GM23338 (cell line): ENCODE data around the gene GTF2H1. TPM values are rescaled to one million over a fixed set of nuclear protein-coding genes. Genes with fewer than 3 reads are reported as not detected.
"Not testable (repeated sequence)": the region's sequence is repeated elsewhere in the genome, so short reads cannot be mapped to it uniquely, and the experiment has no call there.

Experiments
- ATAC-seq: fragments of 200-7000 bp; cut with Tn5 transposase; 3 replicates; pipeline ENCODE4 v1.9.1; 2020
- DNase-seq: peaks from one replicate; pipeline ENCODE4 v3.0.0-alpha.2; 2015; ENCODE audit warnings: low spot score
- H2AFZ ChIP-seq: fragments of 200-600 bp; sonication (generic); 2 replicates; pipeline ENCODE4 v1.8.0; 2016; ENCODE audit warnings: antibody characterized with exemption, mild to moderate bottlenecking, moderate library complexity
- H3F3A ChIP-seq: fragments of 200-600 bp; sonication (generic); replicated peaks from 2 replicates; pipeline ENCODE4 v1.8.0; 2017; ENCODE audit warnings: antibody characterized with exemption, mixed run types, low read depth
- H3K27ac ChIP-seq: fragments of 200-600 bp; sonication (generic); 2 replicates; pipeline ENCODE4 v1.6.1; 2016; ENCODE audit warnings: low read depth
- H3K27me3 ChIP-seq: fragments of 200-600 bp; sonication (generic); 2 replicates; pipeline ENCODE4 v1.8.0; 2016; ENCODE audit warnings: mild to moderate bottlenecking, mixed run types, moderate library complexity; ENCODE audit not compliant: insufficient read depth
- H3K36me3 ChIP-seq: fragments of 200-600 bp; sonication (generic); 2 replicates; pipeline ENCODE4 v1.8.0; 2016; ENCODE audit warnings: mild to moderate bottlenecking; ENCODE audit not compliant: insufficient read depth
- H3K4me1 ChIP-seq: fragments of 200-600 bp; sonication (generic); 2 replicates; pipeline ENCODE4 v1.8.0; 2016; ENCODE audit warnings: mild to moderate bottlenecking, moderate library complexity; ENCODE audit not compliant: insufficient read depth
- H3K4me2 ChIP-seq: fragments of 200-600 bp; sonication (generic); 2 replicates; pipeline ENCODE4 v1.7.1; 2017; ENCODE audit warnings: mixed run types
- H3K4me3 ChIP-seq: fragments of 200-600 bp; sonication (generic); 2 replicates; pipeline ENCODE4 v1.6.1; 2016; ENCODE audit warnings: mixed run types
- H3K79me2 ChIP-seq: fragments of 200-600 bp; sonication (generic); replicated peaks from 2 replicates; pipeline ENCODE4 v1.8.0; 2017; ENCODE audit warnings: mild to moderate bottlenecking; ENCODE audit not compliant: insufficient read depth
- H3K9me2 ChIP-seq: fragments of 200-600 bp; sonication (generic); 2 replicates; pipeline ENCODE4 v1.8.0; 2017; ENCODE audit not compliant: insufficient read depth
- H4K20me1 ChIP-seq: fragments of 200-600 bp; sonication (generic); replicated peaks from 2 replicates; pipeline ENCODE4 v1.8.0; 2017; ENCODE audit warnings: mild to moderate bottlenecking; ENCODE audit not compliant: insufficient read depth
- H3K27ac Mint-ChIP-seq: 2 replicates; pipeline ENCODE4 v1.8.0; 2020; ENCODE audit warnings: inconsistent platforms, mild to moderate bottlenecking, moderate library complexity, mixed read lengths
- H3K27me3 Mint-ChIP-seq: 3 replicates; pipeline ENCODE4 v1.8.0; 2022; ENCODE audit warnings: low read depth, mild to moderate bottlenecking, moderate library complexity, mixed read lengths, inconsistent platforms; ENCODE audit not compliant: insufficient read depth, poor library complexity
- H3K36me3 Mint-ChIP-seq: 3 replicates; pipeline ENCODE4 v1.8.0; 2021; ENCODE audit warnings: low read depth, mild to moderate bottlenecking, inconsistent platforms, moderate library complexity, mixed read lengths
- H3K4me1 Mint-ChIP-seq: 3 replicates; pipeline ENCODE4 v1.8.0; 2020; ENCODE audit warnings: mild to moderate bottlenecking, inconsistent platforms, mixed read lengths
- H3K4me3 Mint-ChIP-seq: 3 replicates; pipeline ENCODE4 v1.8.0; 2021; ENCODE audit warnings: moderate library complexity, mild to moderate bottlenecking, inconsistent platforms, mixed read lengths
- H3K9me3 Mint-ChIP-seq: 3 replicates; pipeline ENCODE4 v1.8.0; 2020; ENCODE audit warnings: moderate library complexity, mild to moderate bottlenecking, inconsistent platforms, mixed read lengths
- CREB1 ChIP-seq: fragments of 250-450 bp; sonication (Bioruptor Pico); IDR thresholded peaks from 2 replicates; pipeline ENCODE4 v1.5.0; 2020; ENCODE audit warnings: low read depth, mild to moderate bottlenecking, moderate library complexity
- EZH2 ChIP-seq: fragments of 200-600 bp; sonication (generic); IDR thresholded peaks from one replicate; pipeline ENCODE4 v1.8.0; 2017; ENCODE audit warnings: antibody characterized with exemption, mild to moderate bottlenecking, low read depth; ENCODE audit not compliant: unreplicated experiment
- EZH2phosphoT487 ChIP-seq: fragments of 200-600 bp; sonication (generic); IDR thresholded peaks from one replicate; pipeline ENCODE4 v1.8.1; 2018; ENCODE audit warnings: antibody characterized with exemption; ENCODE audit not compliant: unreplicated experiment
- JUNB ChIP-seq: IDR thresholded peaks from one replicate; pipeline ENCODE4 v1.6.1; 2016; ENCODE audit warnings: antibody characterized with exemption; ENCODE audit not compliant: unreplicated experiment
- NANOG ChIP-seq: IDR thresholded peaks from 2 replicates; pipeline ENCODE4 v1.6.1; 2016; ENCODE audit warnings: antibody characterized with exemption, borderline replicate concordance
- STAT1 ChIP-seq: IDR thresholded peaks from one replicate; pipeline ENCODE4 v1.6.1; 2016; ENCODE audit warnings: antibody characterized with exemption; ENCODE audit not compliant: unreplicated experiment
- polyA plus RNA-seq: library from polyadenylated mRNA; unstranded; fragments of >200 nt; fragmentation: Nextera tagmentation; extraction: Ambion mirVana; gene quantifications from 2 replicates; pipeline ENCODE4 v1.2.1, GENCODE V29; 2016
- total RNA-seq: library from RNA; depleted of rRNA; stranded (reverse); fragments of >200 nt; shearing (Covaris generic); gene quantifications from 2 replicates; pipeline ENCODE4 v1.2.3, GENCODE V29; 2014
- TF ChIP-seq, protein P1 (sequence below): IDR thresholded peaks from one replicate; pipeline ENCODE4 v1.6.1; 2018; ENCODE audit warnings: antibody characterized with exemption; ENCODE audit not compliant: unreplicated experiment
- TF ChIP-seq, protein P2 (sequence below): IDR thresholded peaks from 2 replicates; pipeline ENCODE4 v1.6.1; 2016; ENCODE audit warnings: antibody characterized with exemption
- TF ChIP-seq, protein P3 (sequence below), 2 experiments: fragments of 200-600 bp in 1 of 2; sonication (generic) in 1 of 2; conservative IDR thresholded peaks; 2 replicates each; pipeline versions ENCODE4 v1.5.1 to v1.6.1; 2016 to 2017; ENCODE audit warnings: antibody characterized with exemption in 2 of 2, low read depth in 2 of 2, mild to moderate bottlenecking in 2 of 2, moderate library complexity in 1 of 2
- TF ChIP-seq, protein P4 (sequence below): fragments of 250-450 bp; sonication (Bioruptor Pico); IDR thresholded peaks from 2 replicates; pipeline ENCODE4 v1.5.0; 2020; ENCODE audit warnings: mild to moderate bottlenecking, moderate library complexity

GTF2H1 gene
- total and polyA plus RNA-seq, 2 experiments from 2014 or later = 16.5 to 43.6 TPM

DNA sequence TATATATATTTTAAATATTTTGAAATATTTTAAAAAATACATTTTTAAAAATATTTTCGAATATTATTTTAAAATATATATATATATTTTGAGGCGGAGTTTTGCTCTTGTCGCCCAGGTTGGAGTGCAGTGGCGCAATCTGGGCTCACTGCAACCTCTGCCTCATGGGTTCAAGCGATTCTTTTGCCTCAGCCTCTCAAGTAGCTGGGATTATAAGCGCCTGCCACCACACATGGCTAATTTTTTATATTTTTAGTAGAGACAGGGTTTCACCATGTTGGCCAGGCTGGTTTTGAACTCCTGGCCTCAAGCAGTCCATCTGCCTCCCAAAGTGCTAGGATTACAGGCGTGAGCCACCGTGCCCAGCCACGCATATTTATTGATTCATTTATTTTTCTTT lies 78.7 kb downstream of the GTF2H1 start:
- not testable (repeated sequence) for H3K4me3 ChIP-seq, H3K27me3 Mint-ChIP-seq, H3K4me1 ChIP-seq, ATAC-seq, H3K4me2 ChIP-seq, H3K9me2 ChIP-seq, H3K4me1 Mint-ChIP-seq, H3K9me3 Mint-ChIP-seq, DNase-seq, H3K4me3 Mint-ChIP-seq, H3K27me3 ChIP-seq, H3K27ac Mint-ChIP-seq, H3F3A ChIP-seq, H2AFZ ChIP-seq, H3K27ac ChIP-seq
- H3K79me2 ChIP-seq = peaks cover 20% of the 10 kb centered on the region
- peaks cover 18% of the 10 kb centered on the region for H4K20me1 ChIP-seq
- peaks cover 84% of the 10 kb centered on the region for H3K36me3 Mint-ChIP-seq
- H3K36me3 ChIP-seq = peaks cover 75% of the 10 kb centered on the region

DNA sequence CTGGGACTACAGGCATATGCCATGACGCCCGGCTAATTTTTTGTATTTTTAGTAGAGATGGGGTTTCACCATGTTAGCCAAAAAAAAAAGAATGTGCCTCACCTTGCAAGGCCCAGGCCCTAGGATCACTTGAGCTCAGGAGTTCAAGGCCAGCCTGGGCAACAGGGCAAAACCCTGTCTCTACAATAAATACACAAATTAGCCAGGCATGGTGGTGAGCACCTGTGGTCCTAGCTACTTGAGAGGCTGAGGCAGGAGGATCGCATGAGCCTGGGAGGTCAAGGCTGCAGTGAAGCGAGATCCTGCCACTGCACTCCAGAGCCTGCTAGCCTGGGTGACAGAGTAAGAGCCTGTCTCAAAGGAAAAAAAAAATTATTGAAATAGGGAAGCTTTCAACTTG lies 81.7 kb downstream of the GTF2H1 start:
- no peaks in the 10 kb centered on the region for H3K79me2 ChIP-seq
- H4K20me1 ChIP-seq = peaks cover 16% of the 10 kb centered on the region
- no peak overlapping the region for H3K27ac Mint-ChIP-seq
- TF ChIP-seq EZH2 = no peak
- no peak for TF ChIP-seq JUNB
- TF ChIP-seq, protein P1, sequence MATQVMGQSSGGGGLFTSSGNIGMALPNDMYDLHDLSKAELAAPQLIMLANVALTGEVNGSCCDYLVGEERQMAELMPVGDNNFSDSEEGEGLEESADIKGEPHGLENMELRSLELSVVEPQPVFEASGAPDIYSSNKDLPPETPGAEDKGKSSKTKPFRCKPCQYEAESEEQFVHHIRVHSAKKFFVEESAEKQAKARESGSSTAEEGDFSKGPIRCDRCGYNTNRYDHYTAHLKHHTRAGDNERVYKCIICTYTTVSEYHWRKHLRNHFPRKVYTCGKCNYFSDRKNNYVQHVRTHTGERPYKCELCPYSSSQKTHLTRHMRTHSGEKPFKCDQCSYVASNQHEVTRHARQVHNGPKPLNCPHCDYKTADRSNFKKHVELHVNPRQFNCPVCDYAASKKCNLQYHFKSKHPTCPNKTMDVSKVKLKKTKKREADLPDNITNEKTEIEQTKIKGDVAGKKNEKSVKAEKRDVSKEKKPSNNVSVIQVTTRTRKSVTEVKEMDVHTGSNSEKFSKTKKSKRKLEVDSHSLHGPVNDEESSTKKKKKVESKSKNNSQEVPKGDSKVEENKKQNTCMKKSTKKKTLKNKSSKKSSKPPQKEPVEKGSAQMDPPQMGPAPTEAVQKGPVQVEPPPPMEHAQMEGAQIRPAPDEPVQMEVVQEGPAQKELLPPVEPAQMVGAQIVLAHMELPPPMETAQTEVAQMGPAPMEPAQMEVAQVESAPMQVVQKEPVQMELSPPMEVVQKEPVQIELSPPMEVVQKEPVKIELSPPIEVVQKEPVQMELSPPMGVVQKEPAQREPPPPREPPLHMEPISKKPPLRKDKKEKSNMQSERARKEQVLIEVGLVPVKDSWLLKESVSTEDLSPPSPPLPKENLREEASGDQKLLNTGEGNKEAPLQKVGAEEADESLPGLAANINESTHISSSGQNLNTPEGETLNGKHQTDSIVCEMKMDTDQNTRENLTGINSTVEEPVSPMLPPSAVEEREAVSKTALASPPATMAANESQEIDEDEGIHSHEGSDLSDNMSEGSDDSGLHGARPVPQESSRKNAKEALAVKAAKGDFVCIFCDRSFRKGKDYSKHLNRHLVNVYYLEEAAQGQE = no peak
- TF ChIP-seq, protein P2, sequence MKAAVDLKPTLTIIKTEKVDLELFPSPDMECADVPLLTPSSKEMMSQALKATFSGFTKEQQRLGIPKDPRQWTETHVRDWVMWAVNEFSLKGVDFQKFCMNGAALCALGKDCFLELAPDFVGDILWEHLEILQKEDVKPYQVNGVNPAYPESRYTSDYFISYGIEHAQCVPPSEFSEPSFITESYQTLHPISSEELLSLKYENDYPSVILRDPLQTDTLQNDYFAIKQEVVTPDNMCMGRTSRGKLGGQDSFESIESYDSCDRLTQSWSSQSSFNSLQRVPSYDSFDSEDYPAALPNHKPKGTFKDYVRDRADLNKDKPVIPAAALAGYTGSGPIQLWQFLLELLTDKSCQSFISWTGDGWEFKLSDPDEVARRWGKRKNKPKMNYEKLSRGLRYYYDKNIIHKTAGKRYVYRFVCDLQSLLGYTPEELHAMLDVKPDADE = no peak
- TF ChIP-seq NANOG = no peak
- no peak for TF ChIP-seq STAT1
- TF ChIP-seq, protein P3, sequence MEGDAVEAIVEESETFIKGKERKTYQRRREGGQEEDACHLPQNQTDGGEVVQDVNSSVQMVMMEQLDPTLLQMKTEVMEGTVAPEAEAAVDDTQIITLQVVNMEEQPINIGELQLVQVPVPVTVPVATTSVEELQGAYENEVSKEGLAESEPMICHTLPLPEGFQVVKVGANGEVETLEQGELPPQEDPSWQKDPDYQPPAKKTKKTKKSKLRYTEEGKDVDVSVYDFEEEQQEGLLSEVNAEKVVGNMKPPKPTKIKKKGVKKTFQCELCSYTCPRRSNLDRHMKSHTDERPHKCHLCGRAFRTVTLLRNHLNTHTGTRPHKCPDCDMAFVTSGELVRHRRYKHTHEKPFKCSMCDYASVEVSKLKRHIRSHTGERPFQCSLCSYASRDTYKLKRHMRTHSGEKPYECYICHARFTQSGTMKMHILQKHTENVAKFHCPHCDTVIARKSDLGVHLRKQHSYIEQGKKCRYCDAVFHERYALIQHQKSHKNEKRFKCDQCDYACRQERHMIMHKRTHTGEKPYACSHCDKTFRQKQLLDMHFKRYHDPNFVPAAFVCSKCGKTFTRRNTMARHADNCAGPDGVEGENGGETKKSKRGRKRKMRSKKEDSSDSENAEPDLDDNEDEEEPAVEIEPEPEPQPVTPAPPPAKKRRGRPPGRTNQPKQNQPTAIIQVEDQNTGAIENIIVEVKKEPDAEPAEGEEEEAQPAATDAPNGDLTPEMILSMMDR (conservative IDR thresholded peaks at IDR 0.05; ENCODE audit: low read depth in 2 of 2) = no peak
- TF ChIP-seq EZH2phosphoT487 = no peak
- no peak for TF ChIP-seq CREB1
- TF ChIP-seq, protein P4, sequence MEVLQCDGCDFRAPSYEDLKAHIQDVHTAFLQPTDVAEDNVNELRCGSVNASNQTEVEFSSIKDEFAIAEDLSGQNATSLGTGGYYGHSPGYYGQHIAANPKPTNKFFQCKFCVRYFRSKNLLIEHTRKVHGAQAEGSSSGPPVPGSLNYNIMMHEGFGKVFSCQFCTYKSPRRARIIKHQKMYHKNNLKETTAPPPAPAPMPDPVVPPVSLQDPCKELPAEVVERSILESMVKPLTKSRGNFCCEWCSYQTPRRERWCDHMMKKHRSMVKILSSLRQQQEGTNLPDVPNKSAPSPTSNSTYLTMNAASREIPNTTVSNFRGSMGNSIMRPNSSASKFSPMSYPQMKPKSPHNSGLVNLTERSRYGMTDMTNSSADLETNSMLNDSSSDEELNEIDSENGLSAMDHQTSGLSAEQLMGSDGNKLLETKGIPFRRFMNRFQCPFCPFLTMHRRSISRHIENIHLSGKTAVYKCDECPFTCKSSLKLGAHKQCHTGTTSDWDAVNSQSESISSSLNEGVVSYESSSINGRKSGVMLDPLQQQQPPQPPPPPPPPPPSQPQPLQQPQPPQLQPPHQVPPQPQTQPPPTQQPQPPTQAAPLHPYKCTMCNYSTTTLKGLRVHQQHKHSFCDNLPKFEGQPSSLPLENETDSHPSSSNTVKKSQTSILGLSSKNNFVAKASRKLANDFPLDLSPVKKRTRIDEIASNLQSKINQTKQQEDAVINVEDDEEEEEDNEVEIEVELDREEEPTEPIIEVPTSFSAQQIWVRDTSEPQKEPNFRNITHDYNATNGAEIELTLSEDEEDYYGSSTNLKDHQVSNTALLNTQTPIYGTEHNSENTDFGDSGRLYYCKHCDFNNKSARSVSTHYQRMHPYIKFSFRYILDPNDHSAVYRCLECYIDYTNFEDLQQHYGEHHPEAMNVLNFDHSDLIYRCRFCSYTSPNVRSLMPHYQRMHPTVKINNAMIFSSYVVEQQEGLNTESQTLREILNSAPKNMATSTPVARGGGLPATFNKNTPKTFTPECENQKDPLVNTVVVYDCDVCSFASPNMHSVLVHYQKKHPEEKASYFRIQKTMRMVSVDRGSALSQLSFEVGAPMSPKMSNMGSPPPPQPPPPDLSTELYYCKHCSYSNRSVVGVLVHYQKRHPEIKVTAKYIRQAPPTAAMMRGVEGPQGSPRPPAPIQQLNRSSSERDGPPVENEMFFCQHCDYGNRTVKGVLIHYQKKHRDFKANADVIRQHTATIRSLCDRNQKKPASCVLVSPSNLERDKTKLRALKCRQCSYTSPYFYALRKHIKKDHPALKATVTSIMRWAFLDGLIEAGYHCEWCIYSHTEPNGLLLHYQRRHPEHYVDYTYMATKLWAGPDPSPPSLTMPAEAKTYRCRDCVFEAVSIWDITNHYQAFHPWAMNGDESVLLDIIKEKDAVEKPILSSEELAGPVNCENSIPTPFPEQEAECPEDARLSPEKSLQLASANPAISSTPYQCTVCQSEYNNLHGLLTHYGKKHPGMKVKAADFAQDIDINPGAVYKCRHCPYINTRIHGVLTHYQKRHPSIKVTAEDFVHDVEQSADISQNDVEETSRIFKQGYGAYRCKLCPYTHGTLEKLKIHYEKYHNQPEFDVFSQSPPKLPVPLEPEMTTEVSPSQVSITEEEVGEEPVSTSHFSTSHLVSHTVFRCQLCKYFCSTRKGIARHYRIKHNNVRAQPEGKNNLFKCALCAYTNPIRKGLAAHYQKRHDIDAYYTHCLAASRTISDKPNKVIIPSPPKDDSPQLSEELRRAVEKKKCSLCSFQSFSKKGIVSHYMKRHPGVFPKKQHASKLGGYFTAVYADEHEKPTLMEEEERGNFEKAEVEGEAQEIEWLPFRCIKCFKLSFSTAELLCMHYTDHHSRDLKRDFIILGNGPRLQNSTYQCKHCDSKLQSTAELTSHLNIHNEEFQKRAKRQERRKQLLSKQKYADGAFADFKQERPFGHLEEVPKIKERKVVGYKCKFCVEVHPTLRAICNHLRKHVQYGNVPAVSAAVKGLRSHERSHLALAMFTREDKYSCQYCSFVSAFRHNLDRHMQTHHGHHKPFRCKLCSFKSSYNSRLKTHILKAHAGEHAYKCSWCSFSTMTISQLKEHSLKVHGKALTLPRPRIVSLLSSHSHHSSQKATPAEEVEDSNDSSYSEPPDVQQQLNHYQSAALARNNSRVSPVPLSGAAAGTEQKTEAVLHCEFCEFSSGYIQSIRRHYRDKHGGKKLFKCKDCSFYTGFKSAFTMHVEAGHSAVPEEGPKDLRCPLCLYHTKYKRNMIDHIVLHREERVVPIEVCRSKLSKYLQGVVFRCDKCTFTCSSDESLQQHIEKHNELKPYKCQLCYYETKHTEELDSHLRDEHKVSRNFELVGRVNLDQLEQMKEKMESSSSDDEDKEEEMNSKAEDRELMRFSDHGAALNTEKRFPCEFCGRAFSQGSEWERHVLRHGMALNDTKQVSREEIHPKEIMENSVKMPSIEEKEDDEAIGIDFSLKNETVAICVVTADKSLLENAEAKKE = no peak

More for the DNA sequence above, 81.7 kb downstream of the GTF2H1 start:
- Mint-ChIP-seq H3K4me1 (no peaks in the 10 kb centered on the region), H3K36me3 (peaks cover 78% of the 10 kb centered on the region), H3K9me3 (no peaks in the 10 kb centered on the region), H3K27me3 (no peaks in the 10 kb centered on the region), H3K4me3 (no peak overlapping the region)
- Histone ChIP-seq H3K9me2 (no peaks in the 10 kb centered on the region), H3K4me2 (no peak overlapping the region), H3K36me3 (peaks cover 75% of the 10 kb centered on the region), H3K27me3 (no peaks in the 10 kb centered on the region), H3K4me1 (no peaks in the 10 kb centered on the region), H3K4me3 (no peak overlapping the region), H3K27ac (no peak overlapping the region), H2AFZ (no peak overlapping the region), H3F3A (0 out of 2 replicates have a peak, but pooled peaks cover 3% of the 10 kb centered on the region)
- ATAC-seq (no peak), DNase-seq (no peak)
